GM13976 (cell line): ENCODE results near the gene SLC25A15.

Experiments used
- DNase-seq: peaks from one replicate; pipeline ENCODE4 v3.0.0; 2012; ENCODE audit warnings: low spot score
- CTCF ChIP-seq: IDR thresholded peaks from 2 replicates; pipeline ENCODE4 v1.5.1; 2012; ENCODE audit warnings: borderline replicate concordance, mild to moderate bottlenecking; ENCODE audit not compliant: insufficient read depth; ENCODE audit errors: extremely low read depth, missing control alignments, control extremely low read depth
- in situ Hi-C: fragments of 300-500 bp; cut with MboI; formaldehyde crosslinking; loops from one replicate; pipeline ENCODE4 v1.12.0; 2022; ENCODE audit warnings: low sequenced_read_pairs, mixed read lengths, inconsistent platforms; ENCODE audit not compliant: unreplicated experiment

SLC25A15 gene

GRCh38 chr13:40789275-40790153 is at the start of gene SLC25A15:
Gene SLC25A15, plus strand, starts transcription at chr13:40789611. Its CDS starts 3,616 bp downstream, at chr13:40793227.
- in situ Hi-C loops, result loop anchor here (10.0 to 25.0 kb wide), 2 partner anchors 135 to 273 kb away; partner anchors contain the start of gene WBP4
- TF ChIP-seq CTCF, result peak; percentile 63
- DNase-seq, result peak; percentile 88

- DNase-seq, result no peak
- in situ Hi-C loops, result no loop called here
- no peak for TF ChIP-seq CTCF
Measured at GRCh38 chr13:40749327-40749726, 40.1 kb upstream of the SLC25A15 start.

- DNase-seq, result no peak
- TF ChIP-seq CTCF, result no peak
- in situ Hi-C loops, result no loop called here
Measured at GRCh38 chr13:40755082-40755700, 34.2 kb upstream of the SLC25A15 start.

DNA sequence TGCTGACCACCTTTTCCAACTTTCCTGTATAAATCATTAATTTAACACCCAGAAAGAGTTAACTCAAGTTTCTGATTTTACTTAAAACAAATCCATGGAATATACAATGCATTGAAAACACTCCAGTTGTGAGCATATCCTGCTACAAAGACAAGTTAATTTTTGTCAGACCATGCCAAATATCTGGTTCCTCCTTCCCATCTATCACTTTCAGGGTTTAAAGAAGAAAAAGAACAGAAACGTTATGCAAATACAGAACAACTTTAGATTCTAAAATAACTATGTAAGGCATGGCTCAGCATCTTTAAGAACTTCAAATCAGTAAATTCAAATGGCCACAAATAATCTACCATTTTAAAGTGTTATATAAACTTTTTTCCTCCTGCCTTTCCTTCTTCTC is 33.4 kb upstream of the SLC25A15 start:
- DNase-seq, result no peak
- in situ Hi-C loops, result no loop called here
- TF ChIP-seq CTCF, result no peak

GRCh38 chr13:40758811-40759210 is 30.6 kb upstream of the SLC25A15 start:
- TF ChIP-seq CTCF, result no peak
- in situ Hi-C loops, result no loop called here
- no peak for DNase-seq

- TF ChIP-seq CTCF, result no peak
- in situ Hi-C loops, result loop anchor here (10.0 kb wide), 1 partner anchor 68 kb away; no protein-coding TSS in a partner anchor
- DNase-seq, result no peak
Measured at GRCh38 chr13:40762849-40763248, 26.6 kb upstream of the SLC25A15 start.
